Measurements from ENCODE around the gene NUP188.

NUP188 gene

DNA sequence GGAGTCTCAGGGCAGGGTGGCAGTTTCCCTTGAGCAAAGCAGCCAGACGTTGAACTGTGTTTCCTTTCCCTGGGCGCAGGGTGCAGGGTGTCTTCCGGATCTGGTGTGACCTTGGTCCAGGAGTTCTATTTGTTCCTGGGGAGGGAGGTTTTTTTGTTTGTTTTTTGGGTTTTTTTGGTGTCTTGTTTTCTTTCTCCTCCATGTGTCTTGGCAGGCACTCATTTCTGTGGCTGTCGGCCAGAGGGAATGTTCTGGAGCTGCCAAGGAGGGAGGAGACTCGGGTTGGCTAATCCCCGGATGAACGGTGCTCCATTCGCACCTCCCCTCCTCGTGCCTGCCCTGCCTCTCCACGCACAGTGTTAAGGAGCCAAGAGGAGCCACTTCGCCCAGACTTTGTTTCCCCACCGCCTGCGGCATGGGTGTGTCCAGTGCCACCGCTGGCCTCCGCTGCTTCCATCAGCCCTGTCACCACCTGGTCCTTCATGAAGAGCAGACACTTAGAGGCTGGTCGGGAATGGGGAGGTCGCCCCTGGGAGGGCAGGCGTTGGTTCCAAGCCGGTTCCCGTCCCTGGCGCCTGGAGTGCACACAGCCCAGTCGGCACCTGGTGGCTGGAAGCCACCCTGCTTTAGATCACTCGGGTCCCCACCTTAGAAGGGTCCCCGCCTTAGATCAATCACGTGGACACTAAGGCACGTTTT lies 30.2 kb upstream of the NUP188 start:
- Histone ChIP-seq H3K36me3 (ENCODE audit: insufficient read depth, low read length) (peaks cover 41% of the 10 kb centered on the region), H3K27ac (ENCODE audit: low read depth, low read length) (no peak overlapping the region), H3K4me1 (ENCODE audit: insufficient read depth, low read length) (peaks cover 17% of the 10 kb centered on the region), H3K9ac (ENCODE audit: low read depth, low read length) (no peak overlapping the region), H3K4me3 (ENCODE audit: low read length) (no peak overlapping the region), H3K27me3 (ENCODE audit: insufficient read depth, low read length) (no peaks in the 10 kb centered on the region), H3K9me3 (ENCODE audit: insufficient read depth, low read depth, low read length) (no peaks in the 10 kb centered on the region)
- 96% methylated on average over 26 of the region's 26 CpGs for WGBS

DNA sequence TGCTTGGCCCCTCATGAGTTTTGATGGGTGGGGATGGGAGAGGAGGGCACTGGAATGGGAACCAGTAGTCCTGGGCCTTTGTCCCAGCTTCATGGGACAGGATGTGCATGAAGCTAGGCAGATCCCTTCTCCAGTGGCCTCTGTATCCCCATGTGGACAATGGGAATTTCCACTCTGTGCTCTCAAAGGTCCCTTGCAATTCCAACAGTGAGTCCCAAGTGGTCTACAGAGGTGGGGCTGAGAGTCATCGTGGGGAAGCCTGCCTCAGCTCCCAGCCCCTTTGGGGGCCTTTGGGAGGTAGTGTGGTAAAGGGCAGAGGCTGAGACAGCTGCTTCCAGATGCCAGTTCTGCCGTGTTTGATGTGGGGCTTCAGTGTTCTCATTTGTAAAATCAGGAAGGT lies 28.6 kb upstream of the NUP188 start:
- no peak overlapping the region for H3K27ac ChIP-seq (ENCODE audit: low read depth, low read length)
- 88% methylated on average over 2 of the region's 2 CpGs for WGBS
- no peak overlapping the region for H3K9ac ChIP-seq (ENCODE audit: low read depth, low read length)
- H3K4me3 ChIP-seq (ENCODE audit: low read length): no peak overlapping the region
- peaks cover 5% of the 10 kb centered on the region for H3K4me1 ChIP-seq (ENCODE audit: insufficient read depth, low read length)
- peaks cover 41% of the 10 kb centered on the region for H3K36me3 ChIP-seq (ENCODE audit: insufficient read depth, low read length)
- no peaks in the 10 kb centered on the region for H3K27me3 ChIP-seq (ENCODE audit: insufficient read depth, low read length)
- H3K9me3 ChIP-seq (ENCODE audit: insufficient read depth, low read depth, low read length): no peaks in the 10 kb centered on the region

DNA sequence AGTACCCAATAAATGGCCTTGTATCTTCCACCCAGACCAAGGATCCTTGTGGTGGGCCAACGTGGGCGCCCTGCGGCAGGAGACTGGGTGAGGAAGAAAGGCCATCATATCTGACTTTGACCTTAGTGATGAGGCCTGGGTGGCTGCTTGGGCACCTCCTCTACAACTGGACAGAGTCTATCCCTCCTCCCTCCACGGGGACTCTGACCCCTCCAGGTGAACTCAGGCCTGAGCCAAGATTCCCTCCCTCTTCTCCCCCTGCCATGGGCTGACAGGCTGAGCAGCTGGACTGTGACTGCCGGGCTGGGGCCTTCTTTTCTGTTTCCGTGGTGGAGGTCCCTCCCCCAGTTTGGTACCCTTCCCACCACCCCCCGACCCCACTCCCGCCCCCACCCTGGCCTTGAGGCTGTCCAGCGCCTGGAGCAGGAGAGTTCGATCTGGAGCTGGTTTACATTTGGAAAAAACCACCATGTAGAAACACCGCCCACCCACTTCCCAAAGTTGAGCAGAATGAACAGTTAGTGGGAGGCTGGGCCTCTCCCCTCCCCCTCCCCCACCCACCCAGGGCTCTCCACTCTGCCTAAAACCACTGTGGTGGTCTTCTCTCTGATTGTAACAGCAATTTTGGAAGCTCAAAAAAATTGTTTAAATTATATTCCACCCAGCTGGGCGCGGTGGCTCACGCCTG lies 28.0 kb upstream of the NUP188 start:
- H3K4me1 ChIP-seq (ENCODE audit: insufficient read depth, low read length): peaks cover 5% of the 10 kb centered on the region
- H3K36me3 ChIP-seq (ENCODE audit: insufficient read depth, low read length): peaks cover 40% of the 10 kb centered on the region
- H3K9me3 ChIP-seq (ENCODE audit: insufficient read depth, low read depth, low read length): no peaks in the 10 kb centered on the region
- no peak overlapping the region for H3K27ac ChIP-seq (ENCODE audit: low read depth, low read length)
- 90% methylated on average over 13 of the region's 14 CpGs for WGBS
- no peak overlapping the region for H3K9ac ChIP-seq (ENCODE audit: low read depth, low read length)
- no peak overlapping the region for H3K4me3 ChIP-seq (ENCODE audit: low read length)
- H3K27me3 ChIP-seq (ENCODE audit: insufficient read depth, low read length): no peaks in the 10 kb centered on the region

DNA sequence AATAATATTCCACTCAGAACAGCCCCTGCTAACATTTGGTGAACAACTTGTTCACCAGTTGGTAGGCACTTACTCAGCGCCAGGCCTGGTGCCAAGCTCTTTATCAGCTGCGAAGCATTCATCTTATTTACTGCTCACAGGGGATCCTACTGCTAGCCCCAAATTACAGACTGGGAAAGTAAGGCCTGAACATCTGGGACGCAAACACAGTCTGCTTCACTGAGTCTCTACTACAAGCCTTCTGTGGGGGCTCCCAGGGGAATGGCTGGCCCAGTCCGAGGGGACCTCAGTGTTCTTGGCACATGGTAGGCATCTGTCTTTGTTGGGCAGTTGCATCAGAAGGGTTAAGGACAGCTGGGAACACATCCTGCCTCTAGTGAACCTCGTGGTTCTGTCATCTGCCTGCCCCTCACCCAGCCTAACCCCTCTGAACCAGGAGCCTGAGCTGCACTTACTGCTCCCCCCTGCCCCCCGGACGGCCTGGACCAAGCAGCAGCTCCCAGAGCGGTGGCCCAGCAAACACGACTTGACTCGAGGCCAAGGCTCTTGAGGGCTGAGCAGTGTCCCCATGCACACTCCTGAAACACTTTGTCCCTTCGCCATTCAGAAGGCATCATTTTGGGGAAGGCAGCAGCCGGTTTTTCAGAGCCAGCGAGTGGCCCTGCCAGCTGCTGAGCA lies 27.0 kb upstream of the NUP188 start, which contains the start of gene PHYHD1:
Gene PHYHD1 (plus strand): TSS at position 602 of the 678 bp plus-strand sequence. CDS start 1,342 bp downstream, outside the sequence.
- Histone ChIP-seq H3K27ac (ENCODE audit: low read depth, low read length) (peak within 1 kb of the TSS; percentile 80), H3K9ac (ENCODE audit: low read depth, low read length) (peak within 1 kb of the TSS; percentile 64; the same call in 1 of the 2 replicates), H3K27me3 (ENCODE audit: insufficient read depth, low read length) (no peaks in the 10 kb centered on the region), H3K9me3 (ENCODE audit: insufficient read depth, low read depth, low read length) (no peaks in the 10 kb centered on the region), H3K4me3 (ENCODE audit: low read length) (peak within 1 kb of the TSS; percentile 59), H3K36me3 (ENCODE audit: insufficient read depth, low read length) (peaks cover 34% of the 10 kb centered on the region), H3K4me1 (ENCODE audit: insufficient read depth, low read length) (peaks cover 5% of the 10 kb centered on the region)
- 84% methylated on average over 13 of the region's 13 CpGs for WGBS

DNA sequence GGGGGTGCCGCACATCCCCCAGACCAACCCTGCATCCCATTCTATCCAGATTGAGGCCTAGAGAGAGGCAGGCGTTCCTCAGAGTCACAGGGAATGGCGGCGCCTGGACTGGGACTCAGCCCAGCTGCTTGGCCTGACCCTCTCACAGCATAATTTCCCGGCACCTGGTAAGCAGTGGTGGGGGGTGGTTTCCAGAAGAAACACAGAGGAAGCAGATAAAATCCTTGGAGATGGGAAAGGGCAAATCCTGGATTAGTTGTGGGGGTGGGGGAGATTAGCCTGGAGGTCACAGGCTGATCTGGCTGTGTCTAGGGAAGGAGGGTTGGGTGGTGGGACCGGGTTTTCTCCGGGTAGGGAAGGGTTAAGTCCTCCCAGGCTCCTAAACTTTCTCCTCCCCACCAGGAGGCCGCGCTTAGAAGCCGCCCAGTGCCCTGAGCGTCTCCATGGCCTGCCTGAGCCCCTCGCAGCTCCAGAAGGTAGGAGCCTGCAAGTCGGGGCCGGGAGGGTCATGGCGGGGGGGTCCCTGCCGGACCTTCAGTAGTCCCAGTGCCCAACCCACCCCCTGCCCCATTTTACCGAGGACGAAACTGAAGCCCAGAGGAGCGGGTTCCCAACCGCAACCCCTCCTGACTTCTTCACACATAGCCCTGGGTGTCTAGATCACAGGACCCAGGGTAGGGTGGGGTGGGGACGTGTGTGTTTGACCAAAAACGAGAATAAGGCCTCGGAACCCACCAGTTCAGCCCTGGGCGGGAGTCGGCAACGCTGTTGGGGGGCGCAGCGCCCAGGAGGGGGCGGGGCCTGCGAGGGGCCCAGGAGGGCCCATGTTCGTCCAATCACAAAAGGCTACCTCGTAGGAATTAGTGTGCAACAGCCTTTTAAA lies 25.4 kb upstream of the NUP188 start:
- H3K4me1 ChIP-seq (ENCODE audit: insufficient read depth, low read length): peaks cover 5% of the 10 kb centered on the region
- H3K27ac ChIP-seq (ENCODE audit: low read depth, low read length): peak overlapping the region; percentile 80
- peak overlapping the region; percentile 64 for H3K9ac ChIP-seq (ENCODE audit: low read depth, low read length)
- H3K27me3 ChIP-seq (ENCODE audit: insufficient read depth, low read length): no peaks in the 10 kb centered on the region
- H3K4me3 ChIP-seq (ENCODE audit: low read length): peak overlapping the region; percentile 59
- H3K9me3 ChIP-seq (ENCODE audit: insufficient read depth, low read depth, low read length): no peaks in the 10 kb centered on the region
- peaks cover 18% of the 10 kb centered on the region for H3K36me3 ChIP-seq (ENCODE audit: insufficient read depth, low read length)
- 7% methylated on average over 30 of the region's 32 CpGs for WGBS

DNA sequence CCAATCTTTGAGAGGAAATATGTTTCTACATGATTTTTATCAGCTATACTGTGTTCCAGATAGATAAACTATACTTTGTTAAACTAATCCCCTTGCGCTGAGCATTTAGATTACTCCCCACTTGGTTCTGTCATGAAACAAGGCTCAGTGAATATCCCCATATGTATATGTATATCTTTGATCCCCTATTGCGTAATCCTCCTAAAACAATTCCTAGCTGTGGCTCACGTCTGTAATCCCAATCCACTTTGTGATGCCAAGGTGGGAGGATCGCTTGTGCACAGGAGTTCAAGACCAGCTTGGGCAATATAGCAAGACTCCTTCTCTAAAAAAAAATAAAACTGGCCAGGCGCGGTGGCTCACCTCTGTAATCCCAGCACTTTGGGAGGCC lies 24.0 kb upstream of the NUP188 start:
- Histone ChIP-seq H3K36me3 (ENCODE audit: insufficient read depth, low read length) (peaks cover 7% of the 10 kb centered on the region; the same call in 1 of the 2 replicates), H3K27ac (ENCODE audit: low read depth, low read length) (no peak overlapping the region), H3K4me1 (ENCODE audit: insufficient read depth, low read length) (peaks cover 5% of the 10 kb centered on the region), H3K4me3 (ENCODE audit: low read length) (no peak overlapping the region), H3K9ac (ENCODE audit: low read depth, low read length) (no peak overlapping the region), H3K9me3 (ENCODE audit: insufficient read depth, low read depth, low read length) (no peaks in the 10 kb centered on the region), H3K27me3 (ENCODE audit: insufficient read depth, low read length) (no peaks in the 10 kb centered on the region)
- WGBS: 97% methylated on average over 6 of the region's 6 CpGs

DNA sequence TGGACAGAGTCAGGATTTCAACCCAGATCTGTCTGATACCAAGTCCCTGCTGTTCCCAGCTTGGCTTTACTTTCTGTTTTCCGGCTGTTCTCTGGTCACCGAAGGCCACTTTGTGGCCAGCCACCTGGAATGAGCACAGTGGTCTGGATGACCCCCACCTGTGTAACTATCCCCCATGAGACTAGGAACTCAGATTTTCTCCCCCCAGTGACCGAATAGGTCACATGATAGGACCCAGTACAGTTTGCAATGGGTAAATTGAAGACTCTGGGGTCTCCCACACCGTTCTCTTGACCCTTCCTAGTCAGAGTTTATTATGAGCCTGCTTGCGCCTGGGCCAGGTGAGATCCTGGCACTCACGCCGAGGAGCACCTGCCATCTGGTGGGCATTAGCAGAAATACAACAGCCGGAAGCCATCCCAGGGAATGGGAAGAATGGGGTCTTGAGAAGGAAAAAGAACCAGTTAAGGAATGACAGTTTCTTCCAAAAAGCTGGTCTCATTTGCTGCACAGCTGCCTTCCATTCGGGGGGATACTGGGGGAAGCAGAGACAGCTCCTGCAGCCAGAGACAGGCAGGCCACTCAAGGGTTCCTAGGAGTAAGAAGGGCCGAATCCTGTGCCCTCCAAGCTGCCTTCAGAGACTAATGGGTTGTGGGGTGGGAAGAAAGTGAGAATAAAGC lies 19.6 kb upstream of the NUP188 start:
- H3K36me3 ChIP-seq (ENCODE audit: insufficient read depth, low read length): no peaks in the 10 kb centered on the region
- H3K9ac ChIP-seq (ENCODE audit: low read depth, low read length): no peak overlapping the region
- WGBS: 36% methylated on average over 10 of the region's 10 CpGs

DNA sequence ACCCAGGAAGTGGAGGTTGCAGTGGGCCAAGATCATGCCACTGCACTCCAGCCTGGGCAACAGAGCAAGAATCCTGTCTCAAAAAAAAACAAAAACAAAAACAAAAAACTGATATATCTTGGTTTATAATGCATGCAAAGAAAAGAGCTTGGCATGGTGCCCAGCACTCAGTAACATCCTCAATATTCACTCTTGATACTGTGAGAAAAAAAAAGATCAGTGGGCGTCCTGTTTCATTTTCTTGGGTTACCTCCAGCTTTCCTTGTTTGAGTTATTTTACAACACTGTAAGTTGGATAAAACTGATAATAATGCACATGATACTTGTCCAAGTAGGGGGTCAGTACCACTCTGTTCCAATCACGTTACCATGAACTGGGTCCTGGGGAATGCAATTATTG lies 18.9 kb upstream of the NUP188 start:
- no peaks in the 10 kb centered on the region for H3K4me1 ChIP-seq (ENCODE audit: insufficient read depth, low read length)
- WGBS: 94% methylated on average over 1 of the region's 2 CpGs
- no peaks in the 10 kb centered on the region for H3K36me3 ChIP-seq (ENCODE audit: insufficient read depth, low read length)
- no peak overlapping the region for H3K27ac ChIP-seq (ENCODE audit: low read depth, low read length)
- no peak overlapping the region for H3K4me3 ChIP-seq (ENCODE audit: low read length)
- no peak overlapping the region for H3K9ac ChIP-seq (ENCODE audit: low read depth, low read length)
- H3K27me3 ChIP-seq (ENCODE audit: insufficient read depth, low read length): no peaks in the 10 kb centered on the region
- H3K9me3 ChIP-seq (ENCODE audit: insufficient read depth, low read depth, low read length): no peaks in the 10 kb centered on the region

More for the DNA sequence above, 19.6 kb upstream of the NUP188 start:
- Histone ChIP-seq H3K4me1 (ENCODE audit: insufficient read depth, low read length) (no peaks in the 10 kb centered on the region), H3K4me3 (ENCODE audit: low read length) (no peak overlapping the region), H3K27me3 (ENCODE audit: insufficient read depth, low read length) (no peaks in the 10 kb centered on the region), H3K27ac (ENCODE audit: low read depth, low read length) (no peak overlapping the region), H3K9me3 (ENCODE audit: insufficient read depth, low read depth, low read length) (no peaks in the 10 kb centered on the region)

DNA sequence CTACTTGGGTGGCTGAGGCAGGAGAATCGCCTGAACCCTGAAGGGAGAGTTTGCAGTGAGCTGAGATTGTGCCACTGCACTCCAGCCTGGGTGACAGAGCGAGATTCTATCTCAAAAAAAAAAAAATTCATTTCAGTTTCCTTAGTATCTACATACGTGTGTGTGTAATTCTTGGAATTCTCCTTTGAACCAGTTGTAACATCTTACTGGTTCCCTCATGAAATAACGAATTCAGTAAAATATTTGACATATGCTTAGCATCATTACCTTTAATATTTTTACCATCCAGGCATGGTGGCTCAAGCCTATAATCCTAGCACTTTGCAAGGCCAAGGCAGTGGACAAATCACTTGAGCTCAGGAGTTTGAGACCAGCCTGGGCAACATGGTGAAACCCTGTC lies 17.9 kb upstream of the NUP188 start:
- no peaks in the 10 kb centered on the region for H3K4me1 ChIP-seq (ENCODE audit: insufficient read depth, low read length)
- H3K27me3 ChIP-seq (ENCODE audit: insufficient read depth, low read length): no peaks in the 10 kb centered on the region
- WGBS: 94% methylated on average over 4 of the region's 4 CpGs
- H3K36me3 ChIP-seq (ENCODE audit: insufficient read depth, low read length): no peaks in the 10 kb centered on the region
- H3K9me3 ChIP-seq (ENCODE audit: insufficient read depth, low read depth, low read length): no peaks in the 10 kb centered on the region
- no peak overlapping the region for H3K9ac ChIP-seq (ENCODE audit: low read depth, low read length)
- H3K4me3 ChIP-seq (ENCODE audit: low read length): no peak overlapping the region
- H3K27ac ChIP-seq (ENCODE audit: low read depth, low read length): no peak overlapping the region

DNA sequence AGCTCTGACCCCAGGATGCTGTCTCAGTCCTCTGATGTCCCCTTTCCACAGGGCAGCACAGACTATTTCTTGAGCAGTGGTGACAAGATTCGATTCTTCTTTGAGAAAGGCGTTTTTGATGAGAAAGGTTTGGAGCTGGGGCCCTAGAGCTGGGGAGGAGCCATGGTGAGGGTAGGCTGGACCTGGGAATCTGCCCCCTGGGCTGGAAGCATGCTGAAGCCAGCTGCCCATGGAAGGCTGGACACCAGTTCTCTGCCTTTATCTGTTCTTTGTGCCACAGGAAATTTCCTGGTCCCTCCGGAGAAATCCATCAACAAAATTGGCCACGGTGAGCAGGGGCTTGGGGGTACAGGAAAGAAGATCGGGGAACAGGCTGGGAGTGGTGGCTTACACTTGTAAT lies 13.8 kb upstream of the NUP188 start:
- Histone ChIP-seq H3K9me3 (ENCODE audit: insufficient read depth, low read depth, low read length) (no peaks in the 10 kb centered on the region), H3K9ac (ENCODE audit: low read depth, low read length) (no peak overlapping the region), H3K36me3 (ENCODE audit: insufficient read depth, low read length) (no peaks in the 10 kb centered on the region), H3K27ac (ENCODE audit: low read depth, low read length) (no peak overlapping the region), H3K4me3 (ENCODE audit: low read length) (no peak overlapping the region), H3K4me1 (ENCODE audit: insufficient read depth, low read length) (no peaks in the 10 kb centered on the region), H3K27me3 (ENCODE audit: insufficient read depth, low read length) (no peaks in the 10 kb centered on the region)
- 93% methylated on average over 5 of the region's 5 CpGs for WGBS
